ENCODE data around the gene SORCS2. TPM values are rescaled to one million over a fixed set of nuclear protein-coding genes. Genes with fewer than 3 reads are reported as not detected.

The SORCS2 gene
- total RNA-seq, 1 donor from 2014 or later, result not detected

DNA sequence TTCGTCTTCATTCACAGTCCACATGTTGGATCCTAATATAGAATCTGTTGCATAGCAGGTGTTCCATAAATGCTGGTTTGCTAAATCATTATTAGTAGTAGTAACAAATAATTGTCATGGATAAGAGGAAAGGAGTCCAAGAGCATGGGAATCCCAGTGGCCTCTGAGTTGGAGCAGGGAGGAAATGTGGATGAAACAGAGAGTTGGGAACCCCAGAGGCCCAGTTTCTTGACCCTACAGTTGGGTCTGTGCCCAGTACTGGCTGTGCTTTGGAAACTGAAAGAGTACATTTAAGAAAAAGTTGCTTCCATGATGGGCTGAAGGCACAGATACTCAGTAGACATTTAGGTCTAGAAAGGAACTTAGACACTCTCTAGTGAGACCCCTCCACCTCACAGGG, 391.8 kb downstream of the SORCS2 start:
- TF ChIP-seq, protein P1, sequence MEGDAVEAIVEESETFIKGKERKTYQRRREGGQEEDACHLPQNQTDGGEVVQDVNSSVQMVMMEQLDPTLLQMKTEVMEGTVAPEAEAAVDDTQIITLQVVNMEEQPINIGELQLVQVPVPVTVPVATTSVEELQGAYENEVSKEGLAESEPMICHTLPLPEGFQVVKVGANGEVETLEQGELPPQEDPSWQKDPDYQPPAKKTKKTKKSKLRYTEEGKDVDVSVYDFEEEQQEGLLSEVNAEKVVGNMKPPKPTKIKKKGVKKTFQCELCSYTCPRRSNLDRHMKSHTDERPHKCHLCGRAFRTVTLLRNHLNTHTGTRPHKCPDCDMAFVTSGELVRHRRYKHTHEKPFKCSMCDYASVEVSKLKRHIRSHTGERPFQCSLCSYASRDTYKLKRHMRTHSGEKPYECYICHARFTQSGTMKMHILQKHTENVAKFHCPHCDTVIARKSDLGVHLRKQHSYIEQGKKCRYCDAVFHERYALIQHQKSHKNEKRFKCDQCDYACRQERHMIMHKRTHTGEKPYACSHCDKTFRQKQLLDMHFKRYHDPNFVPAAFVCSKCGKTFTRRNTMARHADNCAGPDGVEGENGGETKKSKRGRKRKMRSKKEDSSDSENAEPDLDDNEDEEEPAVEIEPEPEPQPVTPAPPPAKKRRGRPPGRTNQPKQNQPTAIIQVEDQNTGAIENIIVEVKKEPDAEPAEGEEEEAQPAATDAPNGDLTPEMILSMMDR (IDR thresholded peaks at IDR 0.05), result no peak
- Mint-ChIP-seq H3K27me3 (no peaks in the 10 kb centered on the region), H3K27ac (no peak overlapping the region), H3K4me1 (no peaks in the 10 kb centered on the region), H3K4me3 (no peak overlapping the region), H3K9me3 (peaks cover 19% of the 10 kb centered on the region), H3K36me3 (ENCODE audit: low read depth) (no peaks in the 10 kb centered on the region)
- ChIA-PET CTCF (no interaction called here), POLR2A (no interaction called here)
- no peak for DNase-seq
- intact Hi-C loops (cut with micrococcal nuclease), result no loop called here
- no peak for ATAC-seq (ENCODE audit: low read depth)

DNA sequence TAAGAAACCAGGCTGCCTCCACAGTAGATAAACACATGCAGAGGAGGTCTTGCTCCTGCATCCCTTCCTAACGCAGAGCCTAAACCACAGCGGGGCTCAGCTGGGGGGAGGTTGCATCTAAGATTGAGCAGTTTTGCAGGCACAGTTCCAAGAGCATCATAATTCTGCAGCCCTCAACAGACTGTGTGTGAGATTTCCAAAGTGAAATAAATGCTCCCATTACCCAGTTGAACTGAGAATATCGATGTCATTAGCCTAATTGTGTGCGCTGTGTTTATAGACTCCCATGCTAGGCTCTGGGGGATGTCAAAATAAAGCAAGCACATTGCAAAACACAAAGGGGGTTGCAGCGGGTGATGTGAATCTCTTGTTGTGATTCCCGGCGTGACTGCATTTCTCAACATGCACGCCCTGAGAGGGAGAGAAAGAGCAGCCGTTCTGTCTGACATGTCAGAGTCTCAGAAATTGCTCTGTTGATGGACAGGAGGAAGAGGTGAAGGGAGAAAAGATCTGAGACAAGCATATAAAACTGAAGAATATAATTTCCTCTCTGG, 392.3 kb downstream of the SORCS2 start:
- no peak for ATAC-seq (ENCODE audit: low read depth)
- POLR2A ChIA-PET, result no interaction called here
- H3K9me3 Mint-ChIP-seq, result peaks cover 15% of the 10 kb centered on the region
- CTCF ChIA-PET, result no interaction called here
- TF ChIP-seq, protein P1 (IDR thresholded peaks at IDR 0.05), result no peak
- H3K36me3 Mint-ChIP-seq (ENCODE audit: low read depth), result no peaks in the 10 kb centered on the region
- H3K4me3 Mint-ChIP-seq, result no peak overlapping the region
- H3K4me1 Mint-ChIP-seq, result no peaks in the 10 kb centered on the region
- H3K27ac Mint-ChIP-seq, result no peak overlapping the region
- no peaks in the 10 kb centered on the region for H3K27me3 Mint-ChIP-seq
- DNase-seq, result no peak
- intact Hi-C loops (cut with micrococcal nuclease), result no loop called here

DNA sequence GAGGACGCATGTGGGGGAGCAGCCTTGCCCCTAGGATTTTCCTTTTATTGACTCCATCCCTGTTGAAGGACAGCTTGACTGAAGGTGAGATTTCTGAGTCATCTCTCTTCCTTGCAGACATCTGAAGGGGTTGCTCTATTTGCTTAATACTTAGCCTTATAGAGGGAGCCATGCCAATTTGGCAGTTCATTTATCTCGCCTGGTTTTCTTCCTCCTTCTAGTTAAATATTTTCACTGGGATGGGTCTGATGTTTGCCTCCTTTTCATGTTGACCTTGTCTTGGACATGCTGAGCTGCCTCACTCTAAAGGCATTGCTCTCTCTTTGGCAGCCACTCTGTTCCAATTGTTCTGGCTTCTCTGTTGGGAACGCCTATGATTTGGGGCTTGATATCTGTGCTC, 393.4 kb downstream of the SORCS2 start:
- Mint-ChIP-seq H3K27me3 (no peaks in the 10 kb centered on the region), H3K4me1 (no peaks in the 10 kb centered on the region), H3K9me3 (peaks cover 12% of the 10 kb centered on the region), H3K36me3 (ENCODE audit: low read depth) (no peaks in the 10 kb centered on the region), H3K4me3 (no peak overlapping the region), H3K27ac (no peak overlapping the region)
- DNase-seq (no peak), ATAC-seq (ENCODE audit: low read depth) (no peak)
- TF ChIP-seq, protein P1 (IDR thresholded peaks at IDR 0.05), result no peak
- CTCF ChIA-PET, result no interaction called here
- intact Hi-C loops (cut with micrococcal nuclease), result no loop called here
- POLR2A ChIA-PET, result no interaction called here

DNA sequence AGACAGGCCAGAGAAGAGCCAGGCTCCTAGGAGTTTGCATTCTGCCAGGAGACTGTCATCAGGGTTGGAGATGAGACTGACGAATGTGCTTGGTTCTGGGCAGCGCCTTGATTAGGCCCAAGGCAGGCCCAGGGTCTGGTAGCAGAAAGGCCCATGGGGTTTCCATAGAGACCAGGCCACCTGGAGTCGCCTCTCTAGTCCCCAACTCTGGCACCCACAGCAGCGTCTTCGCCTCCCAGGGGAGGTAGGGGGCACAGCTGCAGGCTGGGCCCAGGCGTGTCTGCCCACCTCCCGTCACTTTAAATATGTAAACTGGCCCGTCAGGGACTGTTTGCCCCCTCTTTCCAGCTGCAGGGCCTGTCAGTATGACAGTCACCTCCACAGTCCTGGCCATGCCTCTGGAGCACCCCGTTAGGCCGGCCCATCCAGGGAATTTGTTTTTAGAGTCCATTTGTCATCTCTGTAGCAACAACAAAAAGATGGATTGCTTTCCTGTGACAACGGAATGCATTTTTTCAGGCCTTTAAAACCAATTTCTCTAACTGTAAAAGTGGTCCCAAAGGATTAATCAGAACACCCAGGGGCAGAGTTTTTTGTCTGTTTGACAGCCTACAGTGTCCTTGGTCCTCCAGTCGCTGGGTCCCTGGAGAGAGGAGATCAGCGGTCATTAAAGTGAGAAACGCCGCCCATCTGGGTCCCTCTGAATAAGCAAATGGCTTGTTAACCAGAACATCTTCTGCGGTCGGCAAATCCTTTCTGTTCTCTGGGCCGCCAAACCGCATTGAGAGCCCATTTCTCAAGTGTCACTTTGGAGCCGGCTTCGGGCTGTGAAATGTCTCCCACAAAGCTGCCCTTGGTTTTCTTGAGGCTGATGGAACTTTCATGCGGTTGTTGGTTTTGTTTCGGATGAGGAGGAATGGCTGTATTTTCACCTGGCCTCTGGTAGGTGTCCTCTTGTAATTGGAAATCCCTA, 395.4 kb downstream of the SORCS2 start:
- intact Hi-C loops (cut with micrococcal nuclease), result no loop called here
- POLR2A ChIA-PET, result no interaction called here
- TF ChIP-seq, protein P1 (IDR thresholded peaks at IDR 0.05), result no peak
- no peaks in the 10 kb centered on the region for H3K4me1 Mint-ChIP-seq
- H3K9me3 Mint-ChIP-seq, result peaks cover 13% of the 10 kb centered on the region
- H3K27me3 Mint-ChIP-seq, result no peaks in the 10 kb centered on the region
- no peak overlapping the region for H3K27ac Mint-ChIP-seq
- no peak overlapping the region for H3K4me3 Mint-ChIP-seq
- DNase-seq (no peak), ATAC-seq (ENCODE audit: low read depth) (no peak)
- no peaks in the 10 kb centered on the region for H3K36me3 Mint-ChIP-seq (ENCODE audit: low read depth)
- CTCF ChIA-PET, result no interaction called here

DNA sequence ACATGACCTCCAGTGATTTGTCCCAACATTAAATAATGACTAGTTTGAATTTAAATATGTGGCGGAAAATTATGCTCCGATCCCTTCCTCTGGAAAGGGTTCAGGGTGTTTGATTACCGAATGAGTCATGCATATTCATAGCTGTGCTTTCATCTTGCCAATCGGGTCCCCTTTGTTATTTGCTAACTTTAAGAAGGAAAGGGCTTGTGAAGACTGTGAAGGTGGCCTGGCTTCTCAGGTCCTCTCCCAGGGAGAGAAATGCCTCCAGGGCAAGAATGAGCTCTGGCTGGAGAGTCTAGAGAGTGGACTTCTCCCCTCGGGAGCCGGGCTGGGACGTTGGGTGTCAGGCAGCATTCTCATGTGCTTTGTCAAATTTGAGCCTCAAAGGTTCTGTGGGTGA, 397.9 kb downstream of the SORCS2 start:
- Mint-ChIP-seq H3K36me3 (ENCODE audit: low read depth) (no peaks in the 10 kb centered on the region), H3K27me3 (no peaks in the 10 kb centered on the region), H3K9me3 (peaks cover 13% of the 10 kb centered on the region), H3K27ac (no peak overlapping the region), H3K4me1 (no peaks in the 10 kb centered on the region), H3K4me3 (no peak overlapping the region)
- DNase-seq (no peak), ATAC-seq (ENCODE audit: low read depth) (no peak)
- CTCF ChIA-PET, result no interaction called here
- intact Hi-C loops (cut with micrococcal nuclease), result no loop called here
- TF ChIP-seq, protein P1 (IDR thresholded peaks at IDR 0.05), result no peak
- POLR2A ChIA-PET, result no interaction called here

All from activated B cell treated with CpG ODN at 0.5 μM for 24 hours (primary cell).